ENCODE data around the gene KLHL3.
"Not testable (repeated sequence)": the region's sequence is repeated elsewhere in the genome, so short reads cannot be mapped to it uniquely, and the experiment has no call there.

The KLHL3 gene, protein sequence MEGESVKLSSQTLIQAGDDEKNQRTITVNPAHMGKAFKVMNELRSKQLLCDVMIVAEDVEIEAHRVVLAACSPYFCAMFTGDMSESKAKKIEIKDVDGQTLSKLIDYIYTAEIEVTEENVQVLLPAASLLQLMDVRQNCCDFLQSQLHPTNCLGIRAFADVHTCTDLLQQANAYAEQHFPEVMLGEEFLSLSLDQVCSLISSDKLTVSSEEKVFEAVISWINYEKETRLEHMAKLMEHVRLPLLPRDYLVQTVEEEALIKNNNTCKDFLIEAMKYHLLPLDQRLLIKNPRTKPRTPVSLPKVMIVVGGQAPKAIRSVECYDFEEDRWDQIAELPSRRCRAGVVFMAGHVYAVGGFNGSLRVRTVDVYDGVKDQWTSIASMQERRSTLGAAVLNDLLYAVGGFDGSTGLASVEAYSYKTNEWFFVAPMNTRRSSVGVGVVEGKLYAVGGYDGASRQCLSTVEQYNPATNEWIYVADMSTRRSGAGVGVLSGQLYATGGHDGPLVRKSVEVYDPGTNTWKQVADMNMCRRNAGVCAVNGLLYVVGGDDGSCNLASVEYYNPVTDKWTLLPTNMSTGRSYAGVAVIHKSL

DNA sequence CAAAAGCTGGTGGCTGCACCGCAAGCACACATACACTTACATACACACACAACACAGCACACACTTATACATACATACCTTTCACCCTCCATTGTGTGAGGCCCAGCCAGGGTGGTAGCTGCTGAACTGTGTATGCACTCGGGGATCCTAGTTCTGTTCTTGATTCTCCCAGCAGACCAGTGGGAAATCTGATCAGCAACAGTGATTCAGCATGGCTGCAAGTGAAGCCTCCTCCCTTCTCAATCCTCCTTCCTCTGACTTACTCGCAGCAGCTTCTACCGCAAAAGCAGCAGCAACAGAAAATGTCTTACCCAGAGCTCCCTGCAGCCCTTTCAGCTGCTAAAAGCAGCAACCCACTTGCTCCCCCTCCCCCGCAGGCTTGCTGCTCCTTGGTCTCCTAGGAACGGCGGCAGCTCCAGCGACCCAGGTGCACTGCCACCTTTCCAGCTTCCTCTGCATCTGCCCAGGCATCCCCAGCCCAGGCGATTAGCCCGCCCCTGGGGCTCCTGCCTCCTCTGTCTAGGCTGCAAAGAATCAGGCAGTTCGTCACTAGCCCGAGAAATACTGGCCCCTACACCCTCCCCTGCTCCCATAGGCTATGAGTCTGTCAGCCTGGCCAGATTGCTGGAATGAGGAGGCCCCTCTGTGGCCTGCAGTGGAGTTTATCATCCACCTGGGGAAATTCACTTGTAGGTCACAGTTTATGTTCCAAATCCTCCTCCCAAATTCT is at the start of gene KLHL3:
KLHL3 (minus strand) TSS at position 535 of the 730 bp plus-strand sequence; CDS start at position 92, 443 bp downstream.
- DNase-seq: peak; percentile 40

DNA sequence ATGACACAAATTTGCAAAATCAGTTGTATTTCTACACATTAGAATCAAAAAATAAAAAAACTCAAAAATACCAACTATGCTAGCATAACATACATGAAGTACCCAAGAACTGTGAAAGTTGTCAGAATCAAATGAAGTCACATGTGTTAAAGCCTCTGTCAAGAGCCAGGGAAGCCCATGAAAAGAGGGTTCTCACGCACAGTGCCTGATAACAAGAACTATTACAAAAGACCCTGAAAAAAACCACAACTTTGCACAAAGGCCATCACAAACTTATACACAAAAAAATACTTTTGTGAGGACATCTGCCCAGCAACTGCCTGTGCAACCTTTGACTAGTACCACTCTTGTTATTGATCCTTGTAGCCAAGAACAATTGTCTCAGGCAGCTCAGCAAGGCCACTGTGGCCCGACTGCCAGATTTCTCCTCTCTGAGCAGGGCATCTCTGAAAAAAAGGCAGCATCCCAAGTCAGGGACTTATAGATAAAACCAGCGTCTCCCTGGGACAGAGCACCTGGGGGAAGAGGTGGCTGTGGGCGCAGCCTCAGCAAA is 47.2 kb upstream of the KLHL3 start:
- no peak for DNase-seq

DNA sequence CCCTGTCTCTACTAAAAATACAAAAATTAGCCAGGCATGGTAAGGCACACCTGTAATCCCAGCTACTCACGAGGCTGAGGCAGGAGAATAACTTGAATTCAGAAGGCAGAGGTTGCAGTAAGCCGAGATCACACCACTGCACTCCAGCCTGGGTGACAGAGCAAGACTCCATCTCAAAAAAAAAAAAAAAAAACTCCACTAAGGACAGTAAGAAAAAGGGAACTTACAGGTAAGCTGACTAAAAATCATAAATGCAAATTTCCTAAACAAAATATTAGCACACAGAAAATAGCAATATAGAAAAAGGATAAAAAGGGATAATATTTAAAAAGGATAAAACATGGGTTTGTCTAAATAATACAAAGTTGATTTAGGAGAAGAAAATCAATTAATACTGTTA is 46.2 kb upstream of the KLHL3 start:
- no peak for DNase-seq

DNA sequence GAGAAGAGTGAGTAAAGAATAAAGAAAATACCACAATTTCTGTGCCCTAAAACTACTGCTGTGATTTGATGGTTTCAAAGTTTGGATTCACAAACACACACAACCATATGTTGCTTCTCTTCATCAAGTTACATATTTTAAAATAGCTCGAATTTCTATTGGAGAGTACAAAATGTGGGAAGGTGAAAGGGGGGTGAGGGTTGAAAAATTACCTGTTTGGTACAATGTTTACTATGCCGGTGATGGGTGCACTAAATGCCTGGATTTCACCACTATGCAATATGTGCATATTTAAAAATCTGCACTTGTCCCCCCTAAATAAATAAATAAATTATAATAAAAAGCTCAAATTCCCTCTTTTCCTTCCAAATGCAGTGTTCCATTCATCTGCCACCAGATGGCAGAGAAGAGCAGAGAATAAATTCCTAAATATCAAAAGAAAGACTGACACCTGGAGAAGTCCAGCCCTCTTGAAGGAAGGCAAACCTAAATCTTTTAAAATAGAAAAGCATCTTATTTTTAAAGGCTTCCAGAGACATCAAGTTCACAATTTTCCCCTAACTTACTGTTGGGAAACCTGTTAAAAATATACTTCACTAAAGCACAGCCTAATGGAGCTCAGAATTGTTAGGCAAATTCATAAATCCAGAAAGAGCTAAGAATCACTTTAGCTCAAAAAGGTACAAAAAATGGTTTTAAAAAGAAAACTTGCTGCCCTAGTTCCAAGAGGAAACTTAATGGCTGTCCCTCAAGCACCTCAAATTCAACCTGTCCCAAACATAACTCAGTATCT is 43.1 kb upstream of the KLHL3 start:
- DNase-seq: no peak

DNA sequence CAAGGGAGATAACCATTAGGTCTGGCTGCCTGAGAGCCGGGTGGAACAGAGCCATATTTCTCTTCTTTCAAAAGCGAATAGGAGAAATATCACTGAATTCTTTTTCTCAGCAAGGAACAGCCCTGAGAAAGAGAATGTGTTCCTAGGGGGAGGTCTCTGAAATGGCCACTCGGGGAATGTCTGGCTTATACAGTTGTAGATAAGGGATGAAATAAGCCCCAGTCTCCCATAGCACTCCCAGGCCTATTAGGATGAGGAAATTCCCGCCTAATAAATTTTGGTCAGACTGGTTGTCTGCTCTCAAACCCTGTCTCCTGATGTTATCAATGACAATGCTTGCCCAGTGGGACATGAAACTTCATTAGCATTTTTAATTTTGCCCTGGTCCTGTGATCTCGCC is 32.0 kb upstream of the KLHL3 start:
- not testable (repeated sequence) for DNase-seq

DNA sequence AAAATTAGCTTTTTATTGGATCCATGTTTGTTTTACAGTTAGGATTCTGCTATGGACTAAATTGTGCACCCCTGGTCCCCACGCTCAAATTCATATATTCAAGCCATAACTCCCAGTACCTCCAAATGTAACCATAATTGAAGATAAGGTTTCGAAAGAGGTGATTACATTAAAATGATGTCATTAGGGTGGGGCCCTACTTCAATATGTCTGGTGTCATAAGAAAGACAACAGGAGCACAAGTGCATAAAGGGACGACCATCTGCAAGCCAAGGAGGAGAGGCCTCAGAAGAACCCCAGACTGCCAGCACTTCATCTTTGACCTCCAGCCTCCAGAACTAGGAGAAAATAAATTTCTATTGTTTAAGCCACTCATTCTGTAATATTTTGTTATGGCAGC is 25.7 kb upstream of the KLHL3 start:
- no peak for DNase-seq

DNA sequence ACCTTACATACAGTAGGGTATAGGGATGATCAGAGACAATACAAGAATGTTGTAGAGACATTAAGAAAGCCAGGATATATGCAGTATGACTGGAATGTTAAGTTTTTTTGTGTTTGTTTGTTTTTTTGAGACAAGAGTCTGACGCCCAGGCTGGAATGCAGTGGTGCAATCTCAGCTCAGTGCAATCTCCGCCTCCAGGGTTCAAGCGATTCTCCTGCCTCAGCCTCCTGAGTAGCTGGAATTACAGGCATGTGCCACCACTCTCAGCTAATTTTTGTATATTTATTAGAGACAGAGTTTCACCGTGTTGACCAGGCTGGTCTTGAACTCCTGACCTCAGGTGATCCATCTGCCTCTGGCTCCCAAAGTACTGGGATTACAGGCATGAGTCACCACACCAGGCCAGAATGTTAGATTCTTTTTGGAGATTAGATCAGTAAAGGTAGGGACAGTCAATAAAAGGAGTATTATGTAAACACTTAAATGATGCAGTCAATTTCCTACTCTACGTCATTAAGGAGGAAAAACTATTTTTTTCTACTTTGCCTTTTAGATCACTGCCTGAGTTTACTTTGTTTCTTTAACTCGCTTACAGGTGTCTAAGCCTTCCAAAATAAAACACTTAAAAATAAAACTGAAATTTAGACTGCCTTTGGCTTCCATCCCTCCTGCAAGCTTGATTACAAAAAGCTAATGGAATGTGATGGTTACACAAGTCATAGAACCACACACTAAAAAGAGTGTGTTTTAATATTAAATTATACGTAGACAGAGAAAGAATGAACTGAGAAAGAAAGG is 25.0 kb upstream of the KLHL3 start:
- DNase-seq: no peak

DNA sequence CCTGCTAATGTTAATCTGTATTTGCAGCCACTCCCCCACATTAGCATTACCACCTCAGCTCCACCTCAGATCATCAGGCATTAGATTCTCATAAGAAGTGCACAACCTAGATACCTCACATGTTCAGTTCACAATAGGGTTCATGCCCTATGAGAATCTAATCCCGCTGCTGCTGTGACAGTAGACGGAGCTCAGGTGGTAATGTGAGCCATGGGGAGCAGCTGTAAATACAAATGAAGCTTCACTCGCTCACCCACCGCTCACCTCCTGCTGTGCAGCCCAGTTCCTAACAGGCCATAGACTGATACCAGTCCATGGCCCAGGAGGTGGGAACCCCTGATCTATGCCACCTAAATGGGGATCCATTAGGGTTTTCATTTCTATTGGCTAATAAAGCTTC is 24.4 kb upstream of the KLHL3 start:
- no peak for DNase-seq

DNA sequence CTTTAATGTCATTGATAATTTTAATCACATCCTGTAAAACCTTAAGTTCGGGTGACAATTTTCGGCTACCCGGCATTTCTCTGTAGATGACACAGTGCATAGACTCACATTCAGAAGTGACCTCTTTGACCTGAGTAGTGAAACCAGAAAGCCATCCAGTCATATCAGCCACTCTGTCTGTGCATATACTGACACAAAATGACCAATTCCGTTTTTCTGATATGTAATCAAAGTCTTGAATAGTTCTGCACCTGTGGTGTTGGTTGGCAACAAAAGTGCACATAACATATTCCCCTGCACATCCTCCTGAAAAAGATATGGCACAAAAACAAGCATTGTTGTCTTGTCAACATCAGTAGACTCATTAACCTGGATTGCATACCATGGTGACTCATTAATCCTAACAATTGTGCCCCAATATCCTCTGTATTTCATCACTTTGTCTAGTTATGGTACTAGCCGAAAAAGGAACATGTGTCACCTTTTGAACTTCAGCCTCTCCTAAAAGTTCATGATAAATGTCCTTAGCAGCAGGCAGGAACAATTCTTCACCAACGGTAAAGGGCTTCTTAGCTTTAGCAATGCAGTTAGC is 22.9 kb upstream of the KLHL3 start:
- DNase-seq: no peak

DNA sequence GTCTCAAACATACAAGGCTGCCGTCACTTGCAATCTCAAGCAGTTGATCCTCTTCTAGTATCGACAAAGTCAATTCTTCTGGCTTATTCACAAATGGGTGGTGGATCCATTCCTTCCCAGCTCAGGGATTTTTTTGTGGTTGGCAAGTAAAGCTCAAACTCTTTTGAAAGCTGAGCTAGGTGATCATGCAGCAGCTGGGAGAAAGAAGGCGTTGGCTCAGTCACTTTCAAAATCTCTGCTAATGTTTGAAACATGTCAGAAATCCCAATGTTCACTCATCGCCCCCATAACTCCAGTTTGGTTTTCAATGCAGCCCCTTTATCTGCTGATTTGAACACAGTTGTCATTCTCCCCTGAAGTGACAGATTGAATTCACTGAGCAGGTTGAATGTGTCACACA is 22.2 kb upstream of the KLHL3 start:
- DNase-seq: no peak

DNA sequence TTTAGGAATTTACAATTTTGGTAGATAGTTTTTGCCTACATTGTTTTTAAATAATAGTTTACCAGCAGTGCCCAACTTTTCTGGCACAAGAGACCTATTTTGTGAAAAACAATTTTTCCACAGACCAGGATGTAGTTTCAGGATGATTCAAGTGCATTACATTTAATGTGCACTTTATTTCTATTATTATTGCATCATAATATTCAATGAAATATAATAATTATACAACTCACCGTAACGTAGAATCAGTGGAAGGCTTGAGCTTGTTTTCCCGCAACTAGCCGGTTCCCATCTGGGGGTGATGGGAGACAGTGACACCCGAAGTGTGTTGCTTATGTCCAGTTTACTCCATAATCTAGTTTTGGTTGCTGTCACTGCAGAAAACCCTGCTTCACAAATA is 21.7 kb upstream of the KLHL3 start:
- no peak for DNase-seq

DNA sequence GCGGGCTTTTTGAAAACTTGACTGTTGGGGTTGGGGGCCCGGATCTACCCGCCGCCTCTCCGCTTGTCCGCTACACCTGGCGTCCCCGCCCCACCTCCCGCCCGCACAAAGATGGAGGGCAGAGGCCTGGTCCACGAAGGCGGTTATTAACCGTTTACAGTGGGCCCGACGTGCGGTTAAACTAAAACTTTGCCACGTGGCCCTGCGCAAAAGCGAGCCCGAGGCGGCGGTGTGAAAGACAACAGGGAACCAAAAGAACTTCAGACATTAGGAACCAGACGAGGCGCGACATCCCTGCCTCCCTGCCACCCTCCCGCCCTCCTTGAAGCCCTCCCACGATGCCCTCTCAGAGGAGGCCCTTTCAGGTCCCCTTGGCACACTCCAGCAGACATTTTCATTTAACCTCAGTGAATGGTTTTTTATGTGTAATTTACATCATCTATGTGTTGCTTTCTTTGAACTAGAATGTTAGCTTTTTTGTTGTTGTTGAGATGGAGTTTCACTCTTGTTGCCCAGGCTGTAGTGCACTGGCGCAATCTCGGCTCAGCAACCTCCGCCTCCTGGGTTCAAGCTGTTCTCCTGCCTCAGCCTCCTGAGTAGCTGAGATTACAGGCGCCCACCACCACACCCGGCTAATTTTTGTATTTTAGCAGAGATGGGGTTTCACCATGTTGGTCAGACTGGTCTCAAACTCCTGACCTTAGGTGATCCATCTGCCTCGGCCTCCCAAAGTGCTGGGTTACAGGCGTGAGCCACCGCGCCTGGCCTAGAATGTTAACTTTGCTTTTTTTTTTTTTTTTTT is 19.3 kb upstream of the KLHL3 start:
- DNase-seq: no peak

DNA sequence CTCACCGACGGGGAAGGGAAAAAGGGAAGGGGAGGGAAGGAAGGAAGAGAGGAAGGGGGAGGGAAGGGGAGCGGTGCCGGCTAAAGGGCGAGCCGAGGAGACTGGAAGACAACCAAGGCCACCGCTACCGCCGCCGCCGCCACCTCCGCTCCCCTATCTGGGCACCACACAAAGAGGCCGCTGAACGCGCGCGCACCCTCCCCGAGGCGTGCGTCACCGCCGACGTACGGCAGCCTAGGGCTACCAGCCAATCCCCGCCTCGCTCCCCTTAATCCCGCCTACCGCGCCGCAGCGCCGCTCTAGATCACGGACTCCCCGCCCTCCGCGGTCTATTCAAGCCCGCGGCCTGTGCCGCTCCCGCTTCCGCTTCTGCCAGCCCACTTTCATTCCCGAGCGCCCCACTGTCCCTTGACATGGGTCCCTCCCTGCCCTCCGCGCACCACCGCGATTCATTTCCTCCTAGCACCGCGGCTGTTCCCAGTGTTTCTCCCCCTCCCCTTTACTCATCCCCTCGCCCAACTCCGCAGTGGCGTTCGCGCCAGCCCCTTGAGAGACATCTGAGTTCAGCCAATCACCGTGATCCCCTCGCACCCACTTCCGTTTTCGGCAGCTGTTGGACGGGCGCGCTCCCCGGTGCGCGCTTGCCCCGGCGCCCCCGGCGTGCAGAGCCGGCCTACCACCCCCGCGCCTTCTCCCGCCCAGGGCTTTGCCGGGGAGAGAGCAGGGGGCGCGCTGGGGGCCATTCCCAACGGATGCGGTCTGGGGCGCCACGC is 18.5 kb upstream of the KLHL3 start, which contains the start of gene HNRNPA0:
HNRNPA0 (minus strand) TSS at position 176 of the 773 bp plus-strand sequence. CDS start 297 bp downstream, outside the sequence.
- peak; percentile 96 to 97 for DNase-seq

DNA sequence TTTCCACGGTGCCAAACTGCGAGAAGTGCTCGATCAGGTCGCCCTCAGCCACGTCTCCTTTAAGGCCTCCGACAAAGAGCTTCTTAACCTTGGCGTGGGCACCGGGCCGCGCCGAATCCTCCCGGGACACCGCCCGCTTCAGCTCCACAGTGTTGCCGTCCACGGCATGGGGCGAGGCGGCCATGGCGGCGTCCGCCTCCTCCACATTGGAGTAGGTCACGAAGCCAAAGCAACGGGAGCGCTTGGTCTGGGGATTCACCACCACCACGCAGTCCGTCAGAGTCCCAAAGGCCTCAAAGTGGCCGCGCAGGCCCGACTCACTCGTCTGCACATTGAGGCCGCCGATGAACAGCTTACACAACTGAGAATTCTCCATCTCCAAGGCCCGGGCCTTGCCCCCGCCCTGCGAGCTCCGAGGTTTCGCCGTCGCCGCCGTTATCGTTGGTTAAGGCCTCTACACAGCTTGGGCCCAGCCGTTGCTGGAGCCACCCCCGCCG is 17.9 kb upstream of the KLHL3 start:
- no peak for DNase-seq

DNA sequence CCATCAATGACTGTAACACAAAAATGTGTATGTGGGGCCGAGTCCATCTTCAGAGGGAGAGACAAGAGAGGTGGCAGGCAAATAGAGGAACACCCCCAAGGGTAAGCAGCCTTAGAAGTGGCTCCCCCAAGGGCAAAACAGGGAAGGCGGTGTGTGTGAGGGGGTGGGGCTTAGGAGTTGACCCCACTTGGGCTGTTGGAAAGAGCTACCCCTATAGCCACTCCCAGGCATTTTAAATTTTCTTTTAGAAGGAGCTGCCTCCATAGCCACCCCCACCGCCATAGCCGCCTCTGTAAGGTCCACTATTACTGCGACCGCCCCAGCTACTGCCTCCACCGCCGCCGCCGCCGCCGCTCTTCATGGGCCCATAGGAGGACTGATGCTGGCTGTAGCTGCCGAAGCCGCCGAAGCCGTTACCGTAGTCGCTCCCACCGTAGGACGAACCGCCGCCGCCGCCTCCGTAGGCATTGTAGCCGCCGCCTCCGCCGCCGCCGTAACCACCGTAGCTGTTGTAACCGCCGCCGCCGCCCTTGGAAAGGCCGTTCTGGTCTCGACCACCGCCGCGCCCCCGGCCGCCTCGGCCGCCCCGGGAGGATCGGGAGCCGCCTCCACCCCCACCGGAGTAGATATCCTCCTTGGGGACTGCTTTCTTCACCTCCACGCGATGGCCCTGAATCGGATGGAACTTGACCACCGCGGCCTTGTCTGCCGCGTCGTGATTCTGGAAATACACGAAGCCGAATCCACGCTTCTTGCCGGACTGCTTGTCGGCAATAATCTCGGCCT is 17.2 kb upstream of the KLHL3 start:
- peak; percentile 47 to 48 for DNase-seq

DNA sequence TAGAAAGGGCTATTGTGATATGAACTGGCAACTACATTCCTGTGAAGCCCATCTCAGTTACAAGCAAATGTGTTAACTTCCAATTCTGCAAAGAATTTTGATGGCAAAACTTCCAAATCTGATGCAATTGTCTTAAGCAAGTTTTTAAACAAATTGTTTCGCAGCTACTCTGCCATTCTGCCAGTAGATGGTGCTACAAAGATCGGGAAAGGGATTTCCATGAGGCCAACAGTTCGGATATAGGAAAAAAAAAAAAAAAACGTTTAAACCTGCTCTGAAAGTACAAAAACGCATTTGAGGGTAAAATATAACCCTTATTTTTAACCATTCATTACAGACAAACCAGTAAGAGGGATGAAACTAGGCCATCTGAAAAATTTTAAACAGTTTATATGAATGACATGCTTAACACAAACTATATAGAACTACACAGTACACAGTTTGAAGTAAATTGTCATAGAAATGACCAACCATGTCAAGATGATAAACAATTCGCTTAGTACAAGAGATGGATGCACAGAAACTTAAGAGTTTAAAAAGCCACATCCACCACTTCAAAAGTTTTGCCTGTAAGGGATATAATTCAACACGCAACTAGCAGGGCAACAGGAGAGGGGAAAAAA is 16.1 kb upstream of the KLHL3 start:
- no peak for DNase-seq

DNA sequence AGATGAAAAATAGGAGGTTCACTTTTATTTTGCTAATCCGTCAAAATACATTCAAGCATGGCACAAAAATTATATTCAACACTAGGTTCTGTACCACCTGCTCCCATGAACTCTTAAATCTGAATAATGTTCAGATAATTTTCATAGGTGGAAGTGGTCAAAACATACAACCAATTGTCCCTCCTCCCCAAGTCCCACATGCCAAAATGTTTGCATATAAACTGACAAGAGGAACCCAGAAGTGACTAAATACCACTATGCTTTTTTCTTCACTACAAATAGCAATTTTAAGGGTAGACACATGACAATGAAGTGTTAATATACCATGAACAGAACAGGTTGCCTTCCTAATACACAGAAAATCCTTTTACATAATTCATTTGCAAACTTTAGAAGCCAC is 14.5 kb upstream of the KLHL3 start:
- DNase-seq: no peak

DNA sequence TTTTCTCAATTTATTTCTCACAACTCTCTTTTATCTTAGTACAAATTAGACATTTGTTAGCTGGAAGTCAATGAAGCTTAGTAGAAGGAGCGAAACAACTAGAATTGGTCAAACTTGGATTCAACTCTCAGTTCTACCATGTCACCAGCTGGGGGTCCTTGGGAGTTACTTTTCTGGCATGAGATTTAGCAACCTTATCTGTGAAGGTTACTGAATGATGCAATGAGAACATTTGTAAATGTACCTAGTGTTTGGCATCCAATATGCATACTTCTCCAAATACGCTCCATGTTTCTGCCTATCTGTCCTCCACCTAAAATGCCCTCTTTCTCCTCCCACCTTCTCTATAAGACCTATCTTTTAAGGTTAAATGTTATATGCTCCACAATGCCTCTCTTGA is 12.0 kb upstream of the KLHL3 start:
- no peak for DNase-seq
